ENCODE results near the gene CKAP4.

The CKAP4 gene

GRCh38 chr12:106194351-106194750 lies 53.5 kb downstream of the CKAP4 start:
- no peak for DNase-seq

GRCh38 chr12:106193394-106194215 lies 54.2 kb downstream of the CKAP4 start:
- no peak for DNase-seq

GRCh38 chr12:106192659-106193393 lies 55.0 kb downstream of the CKAP4 start:
- no peak for DNase-seq

DNA sequence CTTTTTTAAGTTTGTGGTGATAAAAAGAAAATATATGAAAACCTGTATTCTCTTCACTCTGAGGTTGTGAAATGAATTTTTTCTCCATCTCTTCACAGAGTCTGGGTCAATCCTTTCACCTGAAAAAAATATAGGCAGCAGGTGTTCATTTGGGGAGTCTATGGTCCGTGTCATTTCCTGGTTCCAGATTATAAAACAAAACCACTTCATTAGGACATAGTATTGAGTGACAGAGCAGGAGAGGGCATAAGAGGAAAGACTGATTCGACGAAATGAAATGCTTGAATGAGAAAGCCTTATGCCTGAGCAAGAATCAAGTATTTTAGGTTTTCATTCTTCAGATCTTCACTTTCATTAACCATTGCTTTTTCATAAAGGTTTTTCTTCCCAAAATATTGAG lies 57.2 kb downstream of the CKAP4 start:
- no peak for DNase-seq

- DNase-seq = no peak
Measured at GRCh38 chr12:106189341-106189740, 58.5 kb downstream of the CKAP4 start.

- DNase-seq = no peak
Measured at GRCh38 chr12:106188256-106188655, 59.6 kb downstream of the CKAP4 start.

All from T1000 (cell line).